Heart left ventricle (tissue), 13 donors: Measurements from ENCODE around the gene FARSA.
A peak's percentile ranks its signal among the peaks of the same experiment; 100 is the strongest.

Source experiments
- CTCF ChIP-seq, 12 donors: fragments of 200-600 bp; sonication (generic) in 4 of 12; IDR thresholded peaks; one replicate each; pipeline versions ENCODE4 v1.5.0 to v1.8.0; 2018 to 2022; ENCODE audit warnings: antibody characterized with exemption in 12 of 12, mild to moderate bottlenecking in 5 of 12
- POLR2A ChIP-seq, 2 donors: fragments of 450-650 bp; IDR thresholded peaks; one replicate each; pipeline ENCODE4 v1.6.1; 2017; ENCODE audit warnings: antibody characterized with exemption in 2 of 2, mild to moderate bottlenecking in 2 of 2, moderate library complexity in 2 of 2
- donor health status: ischemic (EF 13 %, LVEDD 7.1; RV severe dilation, severe dysfunction).
- donor health status: DM: no; HTN: yes; CAD: no.
- donor health status: DM: no; HTN: no; CAD: no.
- donor health status: ischemic (EF 25% LVEDD 6.9; RV normal size, moderate dysfunction).
- donor health status: ischemic (EF 25% LVEDD 5.7; RV mildly dilated, moderate dysfunction).
- donor health status: ischemic (EF 35%, LVEDD 5.7; RV mildly dilated, moderate dysfunction).
- donor health status: nonischemic (EF 11% LVEDD 7.7; RV severe dilation, severe dysfunction).
- donor health status: DM: yes; HTN: yes; CAD: no.
- donor health status: PGD.
- donor health status: ischemic (EF 29% LVEDD 5.4; RV normal size, mild dysfunction).
- donor health status: nonischemic (EF 23%, LVEDD 6.1; RV moderate dilation, normal function).

GRCh38 chr19:12937927-12938778 lies 4.6 kb upstream of the FARSA start, which contains the start of gene CALR:
- peak; percentile 100 for TF ChIP-seq POLR2A (IDR thresholded peaks at IDR 0.05)
- TF ChIP-seq CTCF (IDR thresholded peaks at IDR 0.05): no peak
